ENCODE measurements around the gene UBE2S.

Gene UBE2S

GRCh38 chr19:55391191-55391670, 16.4 kb downstream of the UBE2S start:
- no peak for DNase-seq (ENCODE audit: low read depth)
- no peak overlapping the region for H3K4me3 ChIP-seq (ENCODE audit: low read depth, low read length)
- TF ChIP-seq POLR2A (IDR thresholded peaks at IDR 0.05; ENCODE audit: extremely low read depth, insufficient read length) (no peak), MAX (IDR thresholded peaks at IDR 0.05; ENCODE audit: low read depth, low read length) (no peak), MYC (IDR thresholded peaks at IDR 0.05; ENCODE audit: low read depth, low read length) (no peak)
- TF ChIP-seq, protein P1, sequence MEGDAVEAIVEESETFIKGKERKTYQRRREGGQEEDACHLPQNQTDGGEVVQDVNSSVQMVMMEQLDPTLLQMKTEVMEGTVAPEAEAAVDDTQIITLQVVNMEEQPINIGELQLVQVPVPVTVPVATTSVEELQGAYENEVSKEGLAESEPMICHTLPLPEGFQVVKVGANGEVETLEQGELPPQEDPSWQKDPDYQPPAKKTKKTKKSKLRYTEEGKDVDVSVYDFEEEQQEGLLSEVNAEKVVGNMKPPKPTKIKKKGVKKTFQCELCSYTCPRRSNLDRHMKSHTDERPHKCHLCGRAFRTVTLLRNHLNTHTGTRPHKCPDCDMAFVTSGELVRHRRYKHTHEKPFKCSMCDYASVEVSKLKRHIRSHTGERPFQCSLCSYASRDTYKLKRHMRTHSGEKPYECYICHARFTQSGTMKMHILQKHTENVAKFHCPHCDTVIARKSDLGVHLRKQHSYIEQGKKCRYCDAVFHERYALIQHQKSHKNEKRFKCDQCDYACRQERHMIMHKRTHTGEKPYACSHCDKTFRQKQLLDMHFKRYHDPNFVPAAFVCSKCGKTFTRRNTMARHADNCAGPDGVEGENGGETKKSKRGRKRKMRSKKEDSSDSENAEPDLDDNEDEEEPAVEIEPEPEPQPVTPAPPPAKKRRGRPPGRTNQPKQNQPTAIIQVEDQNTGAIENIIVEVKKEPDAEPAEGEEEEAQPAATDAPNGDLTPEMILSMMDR (IDR thresholded peaks at IDR 0.05; ENCODE audit: low read depth, low read length): no peak

DNA sequence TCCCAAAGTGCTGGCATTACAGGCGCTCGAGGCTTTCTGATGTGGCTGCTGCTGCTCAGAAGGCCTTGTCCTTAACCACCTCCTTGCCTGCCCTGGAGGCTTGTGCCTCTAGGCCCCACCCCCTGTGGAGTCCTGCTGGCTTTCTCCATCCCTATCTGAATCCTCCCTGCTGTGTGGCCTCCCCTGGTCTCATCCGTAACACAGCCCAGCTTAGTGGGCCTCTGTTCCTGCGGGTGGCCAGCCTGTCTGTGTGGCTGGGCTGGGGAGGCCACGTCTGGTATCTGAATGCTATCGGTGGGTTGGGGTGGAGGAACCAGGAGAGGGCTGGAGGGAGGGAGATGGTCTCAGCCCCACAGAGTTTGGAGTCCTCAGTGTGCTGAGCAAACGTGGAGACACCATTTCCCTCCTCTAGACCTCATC, 17.1 kb downstream of the UBE2S start:
- no peak overlapping the region for H3K4me3 ChIP-seq (ENCODE audit: low read depth, low read length)
- TF ChIP-seq MAX (IDR thresholded peaks at IDR 0.05; ENCODE audit: low read depth, low read length) (no peak), POLR2A (IDR thresholded peaks at IDR 0.05; ENCODE audit: extremely low read depth, insufficient read length) (no peak), MYC (IDR thresholded peaks at IDR 0.05; ENCODE audit: low read depth, low read length) (no peak)
- TF ChIP-seq, protein P1 (IDR thresholded peaks at IDR 0.05; ENCODE audit: low read depth, low read length): no peak
- DNase-seq (ENCODE audit: low read depth): no peak

GRCh38 chr19:55389386-55390317, 17.9 kb downstream of the UBE2S start:
- no peak overlapping the region for H3K4me3 ChIP-seq (ENCODE audit: low read depth, low read length)
- DNase-seq (ENCODE audit: low read depth): no peak
- TF ChIP-seq MAX (IDR thresholded peaks at IDR 0.05; ENCODE audit: low read depth, low read length): no peak
- TF ChIP-seq, protein P1 (IDR thresholded peaks at IDR 0.05; ENCODE audit: low read depth, low read length): no peak
- TF ChIP-seq MYC (IDR thresholded peaks at IDR 0.05; ENCODE audit: low read depth, low read length): no peak
- TF ChIP-seq POLR2A (IDR thresholded peaks at IDR 0.05; ENCODE audit: extremely low read depth, insufficient read length): no peak

- H3K4me3 ChIP-seq (ENCODE audit: low read depth, low read length): peak overlapping the region; percentile 95
- no peak for DNase-seq (ENCODE audit: low read depth)
- TF ChIP-seq, protein P1 (IDR thresholded peaks at IDR 0.05; ENCODE audit: low read depth, low read length): no peak
- TF ChIP-seq POLR2A (IDR thresholded peaks at IDR 0.05; ENCODE audit: extremely low read depth, insufficient read length) (no peak), MYC (IDR thresholded peaks at IDR 0.05; ENCODE audit: low read depth, low read length) (no peak), MAX (IDR thresholded peaks at IDR 0.05; ENCODE audit: low read depth, low read length) (no peak)
Measured at GRCh38 chr19:55387736-55388497, 19.7 kb downstream of the UBE2S start.

DNA sequence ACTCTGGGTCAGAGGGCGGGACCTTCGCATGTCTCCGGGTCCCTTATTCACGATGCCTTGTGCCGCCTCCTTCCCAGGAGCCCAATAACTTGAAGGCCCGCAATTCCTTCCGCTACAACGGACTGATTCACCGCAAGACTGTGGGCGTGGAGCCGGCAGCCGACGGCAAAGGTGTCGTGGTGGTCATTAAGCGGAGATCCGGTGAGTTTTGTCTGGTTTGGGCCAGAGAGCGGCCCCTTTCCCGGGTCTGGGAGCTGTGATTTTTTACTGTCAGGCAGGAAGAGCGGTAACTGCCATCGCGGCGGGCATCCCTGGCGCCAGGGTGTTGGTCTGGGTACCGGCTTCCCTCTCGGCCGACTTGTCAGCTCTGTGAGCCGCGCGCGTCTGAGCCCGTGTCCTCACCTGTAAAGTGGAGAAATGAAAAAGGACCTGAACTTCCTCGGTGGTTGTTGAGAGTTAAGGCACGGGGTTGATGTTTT, 21.1 kb downstream of the UBE2S start:
- DNase-seq (ENCODE audit: low read depth): no peak
- TF ChIP-seq, protein P1 (IDR thresholded peaks at IDR 0.05; ENCODE audit: low read depth, low read length): no peak
- TF ChIP-seq MAX (IDR thresholded peaks at IDR 0.05; ENCODE audit: low read depth, low read length): no peak
- no peak for TF ChIP-seq MYC (IDR thresholded peaks at IDR 0.05; ENCODE audit: low read depth, low read length)
- no peak for TF ChIP-seq POLR2A (IDR thresholded peaks at IDR 0.05; ENCODE audit: extremely low read depth, insufficient read length)

More for the DNA sequence above, 21.1 kb downstream of the UBE2S start:
- peak overlapping the region; percentile 95 for H3K4me3 ChIP-seq (ENCODE audit: low read depth, low read length)

Data from NB4 (cell line).